Loucy (cell line): ENCODE measurements around the gene ADAMTSL2.

Source experiments
- EZH2phosphoT487 ChIP-seq: fragments of 200-600 bp; IDR thresholded peaks from 2 replicates; pipeline ENCODE4 v1.6.1; 2018; ENCODE audit warnings: antibody characterized with exemption, mild to moderate bottlenecking, moderate library complexity, borderline replicate concordance
- TF ChIP-seq, protein P1 (sequence below): fragments of 200-600 bp; sonication (generic); conservative IDR thresholded peaks from 2 replicates; pipeline ENCODE4 v1.5.1; 2014; ENCODE audit warnings: mild to moderate bottlenecking, antibody characterized with exemption, low read length

DNA sequence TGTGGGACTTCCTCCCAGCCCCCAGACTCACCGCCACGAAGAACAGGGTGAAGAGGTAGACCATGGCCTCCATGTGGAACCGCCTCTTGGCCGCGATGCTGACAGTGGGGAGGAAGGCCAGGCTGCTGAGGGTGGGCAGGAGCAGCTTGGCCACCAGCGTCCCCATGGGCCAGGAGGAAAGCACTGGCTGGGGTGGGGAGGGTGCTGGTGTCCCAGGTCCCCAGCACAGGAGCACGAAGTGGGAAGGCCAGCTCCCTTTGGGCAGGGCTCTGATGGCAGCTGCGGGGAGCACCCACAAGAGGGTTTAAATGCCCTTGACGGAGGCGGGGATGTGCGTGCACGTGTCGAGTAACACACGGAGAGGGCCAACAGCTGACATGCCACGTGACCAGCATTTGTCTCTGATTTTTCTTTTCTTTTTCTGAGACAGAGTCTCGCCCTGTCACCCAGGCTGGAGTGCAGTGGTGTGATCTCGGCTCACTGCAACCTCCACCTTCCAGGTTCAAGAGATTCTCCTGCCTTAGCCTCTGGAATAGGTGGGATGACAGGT is 9.8 kb upstream of the ADAMTSL2 start, which contains the start of gene MYMK:
- TF ChIP-seq, protein P1, sequence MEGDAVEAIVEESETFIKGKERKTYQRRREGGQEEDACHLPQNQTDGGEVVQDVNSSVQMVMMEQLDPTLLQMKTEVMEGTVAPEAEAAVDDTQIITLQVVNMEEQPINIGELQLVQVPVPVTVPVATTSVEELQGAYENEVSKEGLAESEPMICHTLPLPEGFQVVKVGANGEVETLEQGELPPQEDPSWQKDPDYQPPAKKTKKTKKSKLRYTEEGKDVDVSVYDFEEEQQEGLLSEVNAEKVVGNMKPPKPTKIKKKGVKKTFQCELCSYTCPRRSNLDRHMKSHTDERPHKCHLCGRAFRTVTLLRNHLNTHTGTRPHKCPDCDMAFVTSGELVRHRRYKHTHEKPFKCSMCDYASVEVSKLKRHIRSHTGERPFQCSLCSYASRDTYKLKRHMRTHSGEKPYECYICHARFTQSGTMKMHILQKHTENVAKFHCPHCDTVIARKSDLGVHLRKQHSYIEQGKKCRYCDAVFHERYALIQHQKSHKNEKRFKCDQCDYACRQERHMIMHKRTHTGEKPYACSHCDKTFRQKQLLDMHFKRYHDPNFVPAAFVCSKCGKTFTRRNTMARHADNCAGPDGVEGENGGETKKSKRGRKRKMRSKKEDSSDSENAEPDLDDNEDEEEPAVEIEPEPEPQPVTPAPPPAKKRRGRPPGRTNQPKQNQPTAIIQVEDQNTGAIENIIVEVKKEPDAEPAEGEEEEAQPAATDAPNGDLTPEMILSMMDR = no peak
- TF ChIP-seq EZH2phosphoT487 = no peak
